DOHH2 (cell line): ENCODE data around the gene TGM4.

Source experiments
- H3F3A ChIP-seq: fragments of 200-600 bp; sonication (generic), shearing (Covaris generic); 2 replicates; pipeline ENCODE4 v1.6.0; 2016; ENCODE audit warnings: antibody characterized with exemption, mild to moderate bottlenecking; ENCODE audit not compliant: control insufficient read depth, insufficient read depth
- H3K27ac ChIP-seq: fragments of 200-600 bp; sonication (generic); 2 replicates; pipeline ENCODE4 v1.5.1; 2014; ENCODE audit warnings: low read depth, mild to moderate bottlenecking, low read length, moderate library complexity
- H3K27me3 ChIP-seq: fragments of 200-600 bp; sonication (generic); 2 replicates; pipeline ENCODE4 v1.6.1; 2014; ENCODE audit warnings: mild to moderate bottlenecking, low read length, mixed read lengths; ENCODE audit not compliant: control insufficient read depth
- H3K36me3 ChIP-seq: fragments of 200-600 bp; sonication (generic); 2 replicates; pipeline ENCODE4 v1.6.1; 2014; ENCODE audit warnings: mild to moderate bottlenecking, low read length, moderate library complexity, mixed read lengths; ENCODE audit not compliant: control insufficient read depth
- H3K4me1 ChIP-seq: fragments of 200-600 bp; sonication (generic); 2 replicates; pipeline ENCODE4 v1.6.1; 2014; ENCODE audit warnings: mild to moderate bottlenecking, low read length, mixed read lengths; ENCODE audit not compliant: control insufficient read depth
- H3K4me2 ChIP-seq: fragments of 200-600 bp; sonication (generic); 2 replicates; pipeline ENCODE4 v1.6.0; 2014; ENCODE audit warnings: mild to moderate bottlenecking, low read length, moderate library complexity
- H3K4me3 ChIP-seq: fragments of 200-600 bp; sonication (generic); 2 replicates; pipeline ENCODE4 v1.5.1; 2014; ENCODE audit warnings: mild to moderate bottlenecking, low read length, mixed read lengths
- H3K79me2 ChIP-seq: fragments of 200-600 bp; sonication (generic); 2 replicates; pipeline ENCODE4 v1.6.1; 2014; ENCODE audit warnings: mild to moderate bottlenecking, low read length, mixed read lengths; ENCODE audit not compliant: control insufficient read depth
- H3K9me2 ChIP-seq: fragments of 200-600 bp; sonication (generic); replicated peaks from 2 replicates; pipeline ENCODE4 v1.6.1; 2014; ENCODE audit warnings: mild to moderate bottlenecking, low read length, mixed read lengths; ENCODE audit not compliant: control insufficient read depth
- H3K9me3 ChIP-seq: fragments of 200-600 bp; sonication (generic); 2 replicates; pipeline ENCODE4 v1.6.1; 2014; ENCODE audit warnings: antibody characterized with exemption, low read length, mixed read lengths; ENCODE audit not compliant: control insufficient read depth, insufficient read depth
- H4K20me1 ChIP-seq: fragments of 200-600 bp; sonication (generic); 2 replicates; pipeline ENCODE4 v1.6.0; 2014; ENCODE audit warnings: low read depth, mild to moderate bottlenecking, antibody characterized with exemption, low read length, moderate library complexity; ENCODE audit not compliant: control insufficient read depth, insufficient read depth
- CTCF ChIP-seq: fragments of 200-600 bp; sonication (generic); IDR thresholded peaks from one replicate; pipeline ENCODE4 v1.5.1; 2014; ENCODE audit warnings: antibody characterized with exemption, mild to moderate bottlenecking, low read depth, low read length; ENCODE audit not compliant: poor library complexity, severe bottlenecking
- EZH2phosphoT487 ChIP-seq: fragments of 200-600 bp; sonication (generic); IDR thresholded peaks from 2 replicates; pipeline ENCODE4 v1.6.1; 2017; ENCODE audit warnings: borderline replicate concordance, mild to moderate bottlenecking, antibody characterized with exemption, low read length, moderate library complexity, mixed read lengths

The TGM4 gene

GRCh38 chr3:44918087-44918486 is 43.7 kb downstream of the TGM4 start:
- no peaks in the 10 kb centered on the region for H3K4me1 ChIP-seq
- no peaks in the 10 kb centered on the region for H3K27me3 ChIP-seq
- H3K4me3 ChIP-seq: no peak overlapping the region
- H3K27ac ChIP-seq: no peak overlapping the region
- H3F3A ChIP-seq: no peaks in the 10 kb centered on the region; the same call in 1 of the 2 replicates
- peaks cover 3% of the 10 kb centered on the region; the same call in 1 of the 2 replicates for H4K20me1 ChIP-seq
- H3K79me2 ChIP-seq: no peaks in the 10 kb centered on the region
- H3K36me3 ChIP-seq: no peaks in the 10 kb centered on the region
- TF ChIP-seq CTCF: no peak
- TF ChIP-seq EZH2phosphoT487: no peak
- no peaks in the 10 kb centered on the region for H3K9me2 ChIP-seq
- no peaks in the 10 kb centered on the region for H3K9me3 ChIP-seq
- H3K4me2 ChIP-seq: no peak overlapping the region

GRCh38 chr3:44918581-44918980 is 44.2 kb downstream of the TGM4 start:
- no peak overlapping the region for H3K4me2 ChIP-seq
- H3K79me2 ChIP-seq: no peaks in the 10 kb centered on the region
- no peaks in the 10 kb centered on the region for H3K27me3 ChIP-seq
- H3K4me3 ChIP-seq: no peak overlapping the region
- H3F3A ChIP-seq: no peaks in the 10 kb centered on the region; the same call in 1 of the 2 replicates
- H3K27ac ChIP-seq: no peak overlapping the region
- no peaks in the 10 kb centered on the region for H3K4me1 ChIP-seq
- H3K9me2 ChIP-seq: no peaks in the 10 kb centered on the region
- H3K36me3 ChIP-seq: no peaks in the 10 kb centered on the region
- TF ChIP-seq CTCF (no peak), EZH2phosphoT487 (no peak)
- H3K9me3 ChIP-seq: no peaks in the 10 kb centered on the region
- H4K20me1 ChIP-seq: peaks cover 1% of the 10 kb centered on the region; the same call in 1 of the 2 replicates

GRCh38 chr3:44920081-44920480 is 45.7 kb downstream of the TGM4 start:
- Histone ChIP-seq H3F3A (no peaks in the 10 kb centered on the region; the same call in 1 of the 2 replicates), H3K36me3 (no peaks in the 10 kb centered on the region), H3K4me2 (no peak overlapping the region), H3K27me3 (no peaks in the 10 kb centered on the region), H3K27ac (no peak overlapping the region), H4K20me1 (no peaks in the 10 kb centered on the region), H3K9me2 (no peaks in the 10 kb centered on the region), H3K4me1 (no peaks in the 10 kb centered on the region; the same call in 1 of the 2 replicates), H3K4me3 (no peak overlapping the region), H3K9me3 (no peaks in the 10 kb centered on the region), H3K79me2 (no peaks in the 10 kb centered on the region)
- TF ChIP-seq CTCF (no peak), EZH2phosphoT487 (no peak)
